SK-N-SH treated with all-trans-retinoic acid at 6 μM for 48 hours (cell line): ENCODE results near the gene SUV39H2.

ENCODE experiments used
- ATAC-seq: fragments of 200-7000 bp; cut with Tn5 transposase; 3 replicates; pipeline ENCODE4 v1.9.1; 2020; ENCODE audit warnings: mild to moderate bottlenecking, moderate library complexity
- ARNTL ChIP-seq: fragments of 450-650 bp; formaldehyde crosslinking; IDR thresholded peaks from 2 replicates; pipeline ENCODE4 v1.5.0; 2020; ENCODE audit warnings: low read depth, mild to moderate bottlenecking, moderate library complexity, borderline replicate concordance
- BACH2 ChIP-seq: fragments of 250-450 bp; sonication (Bioruptor Pico); IDR thresholded peaks from 2 replicates; pipeline ENCODE4 v1.9.0; 2021; ENCODE audit warnings: mild to moderate bottlenecking, borderline replicate concordance
- CSDC2 ChIP-seq: fragments of 250-450 bp; sonication (Bioruptor Pico); IDR thresholded peaks from 2 replicates; pipeline ENCODE4 v1.5.0; 2020; ENCODE audit warnings: mild to moderate bottlenecking, moderate library complexity
- ESRRG ChIP-seq: fragments of 250-450 bp; sonication (Bioruptor Pico); IDR thresholded peaks from 2 replicates; pipeline ENCODE4 v1.6.1; 2021; ENCODE audit warnings: mild to moderate bottlenecking
- GLIS3 ChIP-seq: fragments of 250-450 bp; sonication (Bioruptor Pico); IDR thresholded peaks from 2 replicates; pipeline ENCODE4 v1.5.0; 2020; ENCODE audit warnings: mild to moderate bottlenecking, moderate library complexity
- ISL1 ChIP-seq: fragments of 250-450 bp; sonication (Bioruptor Pico); IDR thresholded peaks from 2 replicates; pipeline ENCODE4 v2.1.2; 2022; ENCODE audit warnings: mild to moderate bottlenecking, moderate library complexity
- OSR1 ChIP-seq: fragments of 250-450 bp; sonication (Bioruptor Pico); IDR thresholded peaks from 2 replicates; pipeline ENCODE4 v1.8.0; 2022; ENCODE audit warnings: moderate library complexity, mild to moderate bottlenecking, inconsistent platforms
- PPARA ChIP-seq: fragments of 250-450 bp; sonication (Bioruptor Pico); IDR thresholded peaks from 2 replicates; pipeline ENCODE4 v1.5.0; 2020; ENCODE audit warnings: mild to moderate bottlenecking, borderline replicate concordance
- RARB ChIP-seq: fragments of 250-450 bp; sonication (Bioruptor Pico); IDR thresholded peaks from 2 replicates; pipeline ENCODE4 v1.8.0; 2021; ENCODE audit warnings: mild to moderate bottlenecking, moderate library complexity
- TCF4 ChIP-seq: fragments of 250-450 bp; sonication (Bioruptor Pico); IDR thresholded peaks from 2 replicates; pipeline ENCODE4 v1.8.0; 2021; ENCODE audit warnings: mild to moderate bottlenecking, moderate library complexity, borderline replicate concordance
- TOX ChIP-seq: fragments of 250-450 bp; sonication (Bioruptor Pico); IDR thresholded peaks from 2 replicates; pipeline ENCODE4 v1.8.0; 2021; ENCODE audit warnings: mild to moderate bottlenecking, moderate library complexity, borderline replicate concordance
- ZC3H10 ChIP-seq: fragments of 250-450 bp; sonication (Bioruptor Pico); IDR thresholded peaks from 2 replicates; pipeline ENCODE4 v1.5.1; 2021; ENCODE audit warnings: mild to moderate bottlenecking, moderate library complexity
- ZFP3 ChIP-seq: fragments of 250-450 bp; sonication (Bioruptor Pico); IDR thresholded peaks from 2 replicates; pipeline ENCODE4 v1.5.0; 2020; ENCODE audit warnings: mild to moderate bottlenecking, moderate library complexity
- ZFP30 ChIP-seq: fragments of 450-650 bp; formaldehyde crosslinking; IDR thresholded peaks from 2 replicates; pipeline ENCODE4 v1.5.0; 2022; ENCODE audit warnings: mild to moderate bottlenecking, moderate library complexity
- ZNF565 ChIP-seq: fragments of 450-650 bp; formaldehyde crosslinking; conservative IDR thresholded peaks from 2 replicates; pipeline ENCODE4 v1.5.0; 2020; ENCODE audit warnings: low read depth, mild to moderate bottlenecking, moderate library complexity
- ZNF70 ChIP-seq: fragments of 450-650 bp; formaldehyde crosslinking; IDR thresholded peaks from 2 replicates; pipeline ENCODE4 v1.5.0; 2020; ENCODE audit warnings: mild to moderate bottlenecking, moderate library complexity
- ZNF8 ChIP-seq: fragments of 450-650 bp; formaldehyde crosslinking; IDR thresholded peaks from 2 replicates; pipeline ENCODE4 v1.5.0; 2020; ENCODE audit warnings: mild to moderate bottlenecking, moderate library complexity
- TF ChIP-seq, protein P1 (sequence below): fragments of 250-450 bp; sonication (Bioruptor Pico); IDR thresholded peaks from 2 replicates; pipeline ENCODE4 v1.5.0; 2020; ENCODE audit warnings: mild to moderate bottlenecking, moderate library complexity
- TF ChIP-seq, protein P2 (sequence below): fragments of 250-450 bp; sonication (Bioruptor Pico); IDR thresholded peaks from 2 replicates; pipeline ENCODE4 v1.8.0; 2021; ENCODE audit warnings: low read depth, mild to moderate bottlenecking, moderate library complexity, borderline replicate concordance
- TF ChIP-seq, protein P3 (sequence below): fragments of 250-450 bp; sonication (Bioruptor Pico); IDR thresholded peaks from 2 replicates; pipeline ENCODE4 v1.5.1; 2021; ENCODE audit warnings: mild to moderate bottlenecking, moderate library complexity

The SUV39H2 gene

DNA sequence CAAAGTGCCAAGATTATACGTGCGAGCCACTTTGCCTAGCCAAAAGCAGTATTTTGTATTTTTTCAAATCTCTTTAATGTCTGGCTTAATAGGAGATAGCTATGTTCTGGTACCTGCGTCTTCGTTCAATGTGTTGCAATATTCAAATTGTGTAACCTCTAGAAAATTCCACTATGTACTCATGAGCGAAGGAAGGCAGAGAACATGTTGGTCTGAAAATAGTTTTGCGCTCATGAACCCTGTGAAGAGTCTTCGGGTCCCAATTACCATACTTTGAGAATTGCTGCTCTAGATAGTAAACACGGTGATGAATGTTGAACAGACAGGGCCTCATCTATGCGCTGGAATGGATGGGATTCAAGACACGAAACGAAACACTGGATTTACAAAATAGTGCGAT is 2.7 kb upstream of the SUV39H2 start:
- ATAC-seq: no peak
- TF ChIP-seq ZNF8 (no peak), ZFP30 (CRISPR knock-in tag) (no peak), BACH2 (CRISPR knock-in tag) (no peak), RARB (CRISPR knock-in tag) (no peak), TCF4 (CRISPR knock-in tag) (no peak), PPARA (CRISPR knock-in tag) (no peak), OSR1 (CRISPR knock-in tag) (no peak), ZNF565 (CRISPR knock-in tag) (no peak), ZNF70 (no peak), CSDC2 (CRISPR knock-in tag) (no peak), ISL1 (CRISPR knock-in tag) (no peak), TOX (CRISPR knock-in tag) (no peak), ZFP3 (CRISPR knock-in tag) (no peak)
- TF ChIP-seq, protein P1, sequence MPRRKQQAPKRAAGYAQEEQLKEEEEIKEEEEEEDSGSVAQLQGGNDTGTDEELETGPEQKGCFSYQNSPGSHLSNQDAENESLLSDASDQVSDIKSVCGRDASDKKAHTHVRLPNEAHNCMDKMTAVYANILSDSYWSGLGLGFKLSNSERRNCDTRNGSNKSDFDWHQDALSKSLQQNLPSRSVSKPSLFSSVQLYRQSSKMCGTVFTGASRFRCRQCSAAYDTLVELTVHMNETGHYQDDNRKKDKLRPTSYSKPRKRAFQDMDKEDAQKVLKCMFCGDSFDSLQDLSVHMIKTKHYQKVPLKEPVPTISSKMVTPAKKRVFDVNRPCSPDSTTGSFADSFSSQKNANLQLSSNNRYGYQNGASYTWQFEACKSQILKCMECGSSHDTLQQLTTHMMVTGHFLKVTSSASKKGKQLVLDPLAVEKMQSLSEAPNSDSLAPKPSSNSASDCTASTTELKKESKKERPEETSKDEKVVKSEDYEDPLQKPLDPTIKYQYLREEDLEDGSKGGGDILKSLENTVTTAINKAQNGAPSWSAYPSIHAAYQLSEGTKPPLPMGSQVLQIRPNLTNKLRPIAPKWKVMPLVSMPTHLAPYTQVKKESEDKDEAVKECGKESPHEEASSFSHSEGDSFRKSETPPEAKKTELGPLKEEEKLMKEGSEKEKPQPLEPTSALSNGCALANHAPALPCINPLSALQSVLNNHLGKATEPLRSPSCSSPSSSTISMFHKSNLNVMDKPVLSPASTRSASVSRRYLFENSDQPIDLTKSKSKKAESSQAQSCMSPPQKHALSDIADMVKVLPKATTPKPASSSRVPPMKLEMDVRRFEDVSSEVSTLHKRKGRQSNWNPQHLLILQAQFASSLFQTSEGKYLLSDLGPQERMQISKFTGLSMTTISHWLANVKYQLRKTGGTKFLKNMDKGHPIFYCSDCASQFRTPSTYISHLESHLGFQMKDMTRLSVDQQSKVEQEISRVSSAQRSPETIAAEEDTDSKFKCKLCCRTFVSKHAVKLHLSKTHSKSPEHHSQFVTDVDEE (CRISPR knock-in tag): no peak
- TF ChIP-seq, protein P2, sequence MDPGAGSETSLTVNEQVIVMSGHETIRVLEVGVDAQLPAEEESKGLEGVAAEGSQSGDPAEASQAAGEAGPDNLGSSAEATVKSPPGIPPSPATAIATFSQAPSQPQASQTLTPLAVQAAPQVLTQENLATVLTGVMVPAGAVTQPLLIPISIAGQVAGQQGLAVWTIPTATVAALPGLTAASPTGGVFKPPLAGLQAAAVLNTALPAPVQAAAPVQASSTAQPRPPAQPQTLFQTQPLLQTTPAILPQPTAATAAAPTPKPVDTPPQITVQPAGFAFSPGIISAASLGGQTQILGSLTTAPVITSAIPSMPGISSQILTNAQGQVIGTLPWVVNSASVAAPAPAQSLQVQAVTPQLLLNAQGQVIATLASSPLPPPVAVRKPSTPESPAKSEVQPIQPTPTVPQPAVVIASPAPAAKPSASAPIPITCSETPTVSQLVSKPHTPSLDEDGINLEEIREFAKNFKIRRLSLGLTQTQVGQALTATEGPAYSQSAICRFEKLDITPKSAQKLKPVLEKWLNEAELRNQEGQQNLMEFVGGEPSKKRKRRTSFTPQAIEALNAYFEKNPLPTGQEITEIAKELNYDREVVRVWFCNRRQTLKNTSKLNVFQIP (CRISPR knock-in tag): no peak

DNA sequence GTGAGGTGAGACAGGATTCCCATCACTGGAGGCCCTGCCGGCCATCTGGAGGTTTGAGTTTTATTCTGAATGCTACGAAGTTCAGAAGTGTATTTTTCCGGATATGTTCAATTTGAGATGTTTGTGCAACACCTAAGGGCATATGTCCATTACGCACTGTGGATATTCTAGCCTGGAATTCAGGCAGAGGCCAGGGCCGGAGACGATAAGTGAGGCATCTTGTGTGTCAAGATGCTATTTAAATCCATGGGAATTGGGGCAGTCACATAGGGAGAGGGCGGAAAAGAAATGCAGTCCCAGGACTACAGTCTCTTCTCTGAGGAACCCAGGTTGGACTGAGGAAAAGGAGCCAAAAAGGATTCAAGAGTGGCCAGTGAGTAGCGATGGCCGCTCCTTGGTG is 1.9 kb upstream of the SUV39H2 start:
- ATAC-seq: no peak
- TF ChIP-seq ZFP30 (CRISPR knock-in tag): no peak
- no peak for TF ChIP-seq ZC3H10
- TF ChIP-seq PPARA (CRISPR knock-in tag): no peak
- no peak for TF ChIP-seq RARB (CRISPR knock-in tag)
- TF ChIP-seq ARNTL (CRISPR knock-in tag): no peak
- TF ChIP-seq, all 23 proteins: peak for 0

DNA sequence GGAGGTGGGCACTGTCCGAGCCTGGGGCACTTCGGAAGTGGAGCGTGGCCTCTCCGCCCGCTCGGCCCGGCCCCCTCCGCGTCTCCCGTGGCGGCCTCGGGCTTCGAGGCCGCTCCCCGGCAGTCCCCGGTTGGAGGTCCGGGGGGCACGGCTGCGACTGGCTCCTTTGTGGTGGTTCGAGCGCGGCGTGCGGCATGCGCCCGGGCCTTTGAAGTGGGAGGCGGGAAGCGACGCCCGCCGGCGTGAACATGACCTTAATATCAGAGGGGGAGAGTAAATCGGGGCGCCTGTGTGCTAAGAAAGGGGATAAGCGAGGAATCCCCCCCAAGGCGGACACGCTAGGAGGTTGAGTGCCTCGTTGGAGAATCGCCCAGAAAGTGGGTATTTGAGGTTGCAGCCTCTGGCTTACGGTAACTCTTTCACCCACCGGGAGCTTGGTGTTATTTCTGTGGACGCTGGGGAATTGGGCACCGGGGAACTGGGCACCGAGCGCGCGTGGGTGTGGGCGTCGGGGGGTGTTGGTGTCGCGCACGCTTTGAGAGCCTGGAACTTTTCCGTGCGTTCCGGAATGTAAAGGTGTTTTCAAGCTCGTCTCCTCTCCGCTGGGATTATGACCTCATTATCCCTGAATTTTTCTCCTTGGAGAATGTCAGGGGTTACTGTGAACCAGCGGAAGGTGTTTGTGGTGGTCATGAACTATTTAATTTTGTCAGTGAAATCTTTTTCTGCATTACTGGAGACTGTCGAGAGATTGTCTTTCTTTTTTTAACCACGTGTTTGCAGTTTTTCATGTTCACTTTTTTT is 660 bp downstream of the SUV39H2 start:
- TF ChIP-seq TOX (CRISPR knock-in tag) (no peak), ZNF8 (no peak), CSDC2 (CRISPR knock-in tag) (no peak), BACH2 (CRISPR knock-in tag) (no peak), TCF4 (CRISPR knock-in tag) (no peak), ARNTL (CRISPR knock-in tag) (no peak), ZC3H10 (no peak), GLIS3 (CRISPR knock-in tag) (no peak), ZNF70 (no peak), ZNF565 (CRISPR knock-in tag) (no peak)
- TF ChIP-seq, protein P3, sequence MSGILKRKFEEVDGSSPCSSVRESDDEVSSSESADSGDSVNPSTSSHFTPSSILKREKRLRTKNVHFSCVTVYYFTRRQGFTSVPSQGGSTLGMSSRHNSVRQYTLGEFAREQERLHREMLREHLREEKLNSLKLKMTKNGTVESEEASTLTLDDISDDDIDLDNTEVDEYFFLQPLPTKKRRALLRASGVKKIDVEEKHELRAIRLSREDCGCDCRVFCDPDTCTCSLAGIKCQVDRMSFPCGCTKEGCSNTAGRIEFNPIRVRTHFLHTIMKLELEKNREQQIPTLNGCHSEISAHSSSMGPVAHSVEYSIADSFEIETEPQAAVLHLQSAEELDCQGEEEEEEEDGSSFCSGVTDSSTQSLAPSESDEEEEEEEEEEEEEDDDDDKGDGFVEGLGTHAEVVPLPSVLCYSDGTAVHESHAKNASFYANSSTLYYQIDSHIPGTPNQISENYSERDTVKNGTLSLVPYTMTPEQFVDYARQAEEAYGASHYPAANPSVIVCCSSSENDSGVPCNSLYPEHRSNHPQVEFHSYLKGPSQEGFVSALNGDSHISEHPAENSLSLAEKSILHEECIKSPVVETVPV: no peak
- TF ChIP-seq, protein P2 (CRISPR knock-in tag): no peak
- ATAC-seq: peak; percentile 4

DNA sequence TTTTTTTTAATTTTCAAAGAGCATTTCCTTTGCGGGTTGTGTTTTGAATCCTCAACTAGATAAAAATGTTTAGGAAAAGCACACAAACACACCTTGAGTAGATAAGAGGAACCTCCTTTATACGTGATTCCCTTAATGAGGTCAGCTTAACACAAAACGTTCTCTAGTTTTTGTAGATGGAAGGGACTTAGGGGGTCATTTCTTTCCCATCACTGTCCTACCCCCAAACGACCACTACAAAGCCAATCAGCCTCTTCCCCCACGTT is 1.2 kb downstream of the SUV39H2 start:
- ATAC-seq: no peak
- TF ChIP-seq RARB (CRISPR knock-in tag) (no peak), ZFP3 (CRISPR knock-in tag) (no peak), PPARA (CRISPR knock-in tag) (no peak), TOX (CRISPR knock-in tag) (no peak), ZNF8 (no peak), CSDC2 (CRISPR knock-in tag) (no peak), ISL1 (CRISPR knock-in tag) (no peak), ESRRG (CRISPR knock-in tag) (no peak), ZFP30 (CRISPR knock-in tag) (no peak), GLIS3 (CRISPR knock-in tag) (no peak), BACH2 (CRISPR knock-in tag) (no peak)
- TF ChIP-seq, protein P1 (CRISPR knock-in tag): no peak
- TF ChIP-seq, protein P2 (CRISPR knock-in tag): no peak
